OCI-LY7 (cell line): ENCODE data around the gene ANAPC1.
"Not testable (repeated sequence)": the region's sequence is repeated elsewhere in the genome, so short reads cannot be mapped to it uniquely, and the experiment has no call there.

ENCODE experiments used
- CTCF ChIP-seq: fragments of 200-600 bp; sonication (generic); conservative IDR thresholded peaks from 2 replicates; pipeline ENCODE4 v1.5.1; 2014; ENCODE audit warnings: mild to moderate bottlenecking, antibody characterized with exemption, low read length, moderate library complexity, mixed read lengths
- EZH2phosphoT487 ChIP-seq: fragments of 200-600 bp; sonication (generic); IDR thresholded peaks from 2 replicates; pipeline ENCODE4 v1.6.1; 2018; ENCODE audit warnings: low read depth, borderline replicate concordance, mild to moderate bottlenecking, mixed run types, antibody characterized with exemption, low read length, moderate library complexity, mixed read lengths

- not testable (repeated sequence) for TF ChIP-seq CTCF, EZH2phosphoT487
Measured at GRCh38 chr2:111830479-111830878, 53.5 kb downstream of the ANAPC1 start.
